ENCODE results near the gene TRIM60.

The TRIM60 gene

GRCh38 chr4:165006456-165006855, 25.3 kb upstream of the TRIM60 start:
- no peak overlapping the region for H3K27ac ChIP-seq
- no peak for TF ChIP-seq CTCF (conservative IDR thresholded peaks at IDR 0.05)

- H3K27ac ChIP-seq: no peak overlapping the region
- no peak for TF ChIP-seq CTCF (conservative IDR thresholded peaks at IDR 0.05)
Observed at GRCh38 chr4:165006886-165007285, 24.9 kb upstream of the TRIM60 start.

- H3K27ac ChIP-seq: no peak overlapping the region
- no peak for TF ChIP-seq CTCF (conservative IDR thresholded peaks at IDR 0.05)
Observed at GRCh38 chr4:165009493-165010227, 22.1 kb upstream of the TRIM60 start.

- H3K27ac ChIP-seq: no peak overlapping the region
- no peak for TF ChIP-seq CTCF (conservative IDR thresholded peaks at IDR 0.05)
Observed at GRCh38 chr4:165010487-165010886, 21.3 kb upstream of the TRIM60 start.

GRCh38 chr4:165010991-165011390, 20.8 kb upstream of the TRIM60 start:
- TF ChIP-seq CTCF (conservative IDR thresholded peaks at IDR 0.05): no peak
- H3K27ac ChIP-seq: no peak overlapping the region

GRCh38 chr4:165011403-165011802, 20.4 kb upstream of the TRIM60 start:
- TF ChIP-seq CTCF (conservative IDR thresholded peaks at IDR 0.05): no peak
- no peak overlapping the region for H3K27ac ChIP-seq

GRCh38 chr4:165013691-165014090, 18.1 kb upstream of the TRIM60 start:
- no peak for TF ChIP-seq CTCF (conservative IDR thresholded peaks at IDR 0.05)

More at GRCh38 chr4:165013691-165014090, 18.1 kb upstream of the TRIM60 start:
- H3K27ac ChIP-seq: no peak overlapping the region

Data from VCaP (cell line).